NB4 (cell line): ENCODE measurements around the gene PARK7.
A peak's percentile ranks its signal among the peaks of the same experiment; 100 is the strongest.

ENCODE experiments used
- DNase-seq: peaks from one replicate; pipeline ENCODE4 v3.0.0; 2010; ENCODE audit warnings: low read depth
- H3K4me3 ChIP-seq: one replicate; pipeline ENCODE4 v1.5.1; 2011; ENCODE audit warnings: mild to moderate bottlenecking, low read depth, low read length, moderate library complexity
- CTCF ChIP-seq: IDR thresholded peaks from one replicate; pipeline ENCODE4 v1.5.1; 2012; ENCODE audit warnings: low read depth, low read length
- MAX ChIP-seq: IDR thresholded peaks from 2 replicates; pipeline ENCODE4 v1.6.1; 2011; ENCODE audit warnings: low read depth, low read length
- MYC ChIP-seq: IDR thresholded peaks from 2 replicates; pipeline ENCODE4 v1.6.1; 2011; ENCODE audit warnings: low read depth, low read length
- POLR2A ChIP-seq: IDR thresholded peaks from 2 replicates; pipeline ENCODE4 v1.6.1; 2011; ENCODE audit warnings: mild to moderate bottlenecking; ENCODE audit not compliant: insufficient read length; ENCODE audit errors: extremely low read depth

Gene PARK7

GRCh38 chr1:8013399-8013798 is 51.9 kb downstream of the PARK7 start:
- H3K4me3 ChIP-seq, result no peak overlapping the region
- no peak for DNase-seq
- no peak for TF ChIP-seq MAX

- no peak for TF ChIP-seq POLR2A
- no peak for TF ChIP-seq MAX
- TF ChIP-seq CTCF, result no peak
- TF ChIP-seq MYC, result no peak
- H3K4me3 ChIP-seq, result no peak overlapping the region
- no peak for DNase-seq
Observed at GRCh38 chr1:8013800-8014199, 52.3 kb downstream of the PARK7 start.

- TF ChIP-seq MYC (no peak), POLR2A (no peak), MAX (no peak), CTCF (no peak)
- DNase-seq, result no peak
- no peak overlapping the region for H3K4me3 ChIP-seq
Observed at GRCh38 chr1:8014381-8014988, 53.0 kb downstream of the PARK7 start.

GRCh38 chr1:8015036-8015808 is 53.7 kb downstream of the PARK7 start:
- no peak overlapping the region for H3K4me3 ChIP-seq
- peak; percentile 73 for DNase-seq

GRCh38 chr1:8015809-8016165 is 54.3 kb downstream of the PARK7 start:
- DNase-seq, result no peak
- H3K4me3 ChIP-seq, result no peak overlapping the region
- TF ChIP-seq MAX (no peak), CTCF (no peak), MYC (no peak), POLR2A (no peak)

More at GRCh38 chr1:8015036-8015808, 53.7 kb downstream of the PARK7 start:
- TF ChIP-seq MAX (0 out of 2 replicates have a peak, but pooled peaks have one; percentile 22), MYC (no peak), CTCF (peak; percentile 48), POLR2A (no peak)

GRCh38 chr1:8016210-8016894 is 54.8 kb downstream of the PARK7 start:
- no peak for TF ChIP-seq CTCF
- no peak for TF ChIP-seq POLR2A
- no peak for TF ChIP-seq MYC
- TF ChIP-seq MAX, result no peak
- DNase-seq, result peak; percentile 32
- no peak overlapping the region for H3K4me3 ChIP-seq
